TTC549 (cell line): ENCODE data around the gene TSHZ2.

Experiments used
- FAIRE-seq: peaks from 2 replicates; lab custom pipeline; 2012; peaks lifted over from hg19 to GRCh38; lab: Jason Lieb, UNC

Gene TSHZ2

GRCh38 chr20:53168491-53168890 lies 196.3 kb downstream of the TSHZ2 start:
- FAIRE-seq, result no peak

- FAIRE-seq, result no peak
Observed at GRCh38 chr20:53170196-53170595, 198.0 kb downstream of the TSHZ2 start.

- FAIRE-seq, result no peak
Observed at GRCh38 chr20:53171065-53171464, 198.9 kb downstream of the TSHZ2 start.

GRCh38 chr20:53174454-53174853 lies 202.3 kb downstream of the TSHZ2 start:
- no peak for FAIRE-seq

- FAIRE-seq, result no peak
Observed at GRCh38 chr20:53175135-53175780, 203.1 kb downstream of the TSHZ2 start.

GRCh38 chr20:53176134-53176533 lies 204.0 kb downstream of the TSHZ2 start:
- FAIRE-seq, result no peak

- FAIRE-seq, result no peak
Observed at GRCh38 chr20:53177687-53178086, 205.5 kb downstream of the TSHZ2 start.

- no peak for FAIRE-seq
Observed at GRCh38 chr20:53179749-53180148, 207.6 kb downstream of the TSHZ2 start.

GRCh38 chr20:53180928-53181362 lies 208.8 kb downstream of the TSHZ2 start:
- FAIRE-seq, result no peak

GRCh38 chr20:53181866-53182376 lies 209.8 kb downstream of the TSHZ2 start:
- FAIRE-seq, result no peak

- FAIRE-seq, result no peak
Observed at GRCh38 chr20:53183181-53183580, 211.0 kb downstream of the TSHZ2 start.

GRCh38 chr20:53186635-53187034 lies 214.5 kb downstream of the TSHZ2 start:
- FAIRE-seq, result no peak

- no peak for FAIRE-seq
Observed at GRCh38 chr20:53187392-53188068, 215.4 kb downstream of the TSHZ2 start.

- FAIRE-seq, result no peak
Observed at GRCh38 chr20:53190225-53190624, 218.1 kb downstream of the TSHZ2 start.

GRCh38 chr20:53191957-53192356 lies 219.8 kb downstream of the TSHZ2 start:
- no peak for FAIRE-seq

- FAIRE-seq, result no peak
Observed at GRCh38 chr20:53194306-53195290, 222.4 kb downstream of the TSHZ2 start.

- FAIRE-seq, result no peak
Observed at GRCh38 chr20:53195876-53196610, 223.9 kb downstream of the TSHZ2 start.

GRCh38 chr20:53201588-53201987 lies 229.4 kb downstream of the TSHZ2 start:
- FAIRE-seq, result no peak

- no peak for FAIRE-seq
Observed at GRCh38 chr20:53202777-53203176, 230.6 kb downstream of the TSHZ2 start.

- no peak for FAIRE-seq
Observed at GRCh38 chr20:53205046-53205445, 232.9 kb downstream of the TSHZ2 start.

GRCh38 chr20:53208110-53208832 lies 236.1 kb downstream of the TSHZ2 start:
- no peak for FAIRE-seq
